Osteoblast (primary cell): Measurements from ENCODE around the gene CTCF. TPM values are rescaled to one million over a fixed set of nuclear protein-coding genes. Genes with fewer than 3 reads are reported as not detected.

Source experiments
- DNase-seq: peaks from one replicate; pipeline ENCODE4 v3.0.0; 2011; ENCODE audit warnings: low spot score, mixed read lengths; ENCODE audit not compliant: insufficient read length; ENCODE audit errors: missing footprints
- H2AFZ ChIP-seq: 2 replicates; pipeline ENCODE4 v1.6.0; 2011; ENCODE audit warnings: mild to moderate bottlenecking, low read length
- H3K27ac ChIP-seq: 2 replicates; pipeline ENCODE4 v1.5.1; 2011; ENCODE audit warnings: mild to moderate bottlenecking, low read depth, low read length, moderate library complexity
- H3K27me3 ChIP-seq: 2 replicates; pipeline ENCODE4 v1.6.0; 2012; ENCODE audit warnings: mild to moderate bottlenecking, control low read depth, inconsistent platforms, low read length, moderate library complexity; ENCODE audit not compliant: insufficient read depth
- H3K36me3 ChIP-seq: 2 replicates; pipeline ENCODE4 v1.5.1; 2011; ENCODE audit warnings: mild to moderate bottlenecking, low read length, control low read depth, moderate library complexity; ENCODE audit not compliant: insufficient read depth
- H3K4me1 ChIP-seq: 2 replicates; pipeline ENCODE4 v1.5.1; 2011; ENCODE audit warnings: mild to moderate bottlenecking, low read length, control low read depth, moderate library complexity; ENCODE audit not compliant: insufficient read depth
- H3K4me2 ChIP-seq: 2 replicates; pipeline ENCODE4 v1.6.0; 2011; ENCODE audit warnings: mild to moderate bottlenecking, low read length; ENCODE audit not compliant: insufficient read depth
- H3K4me3 ChIP-seq: fragments of 200-600 bp; sonication (generic); 3 replicates; pipeline ENCODE4 v1.5.1; 2012; ENCODE audit warnings: mild to moderate bottlenecking, low read length, inconsistent platforms; ENCODE audit not compliant: insufficient read depth
- H3K79me2 ChIP-seq: 2 replicates; pipeline ENCODE4 v1.6.0; 2012; ENCODE audit warnings: mild to moderate bottlenecking, low read length, control low read depth, inconsistent platforms; ENCODE audit not compliant: insufficient read depth
- H3K9me3 ChIP-seq: 2 replicates; pipeline ENCODE4 v1.5.1; 2011; ENCODE audit warnings: low read depth, low read length, control low read depth
- H4K20me1 ChIP-seq: 2 replicates; pipeline ENCODE4 v1.6.0; 2012; ENCODE audit warnings: mild to moderate bottlenecking, low read length, control low read depth; ENCODE audit not compliant: insufficient read depth
- total RNA-seq: library from RNA; depleted of rRNA; stranded (reverse); fragments of >200 nt; gene quantifications from 2 replicates; pipeline ENCODE4 v1.2.3, GENCODE V29; 2012
- TF ChIP-seq, protein P1 (sequence below): IDR thresholded peaks from 2 replicates; pipeline ENCODE4 v1.5.1; 2011; ENCODE audit warnings: mild to moderate bottlenecking, low read depth, low read length, moderate library complexity; ENCODE audit errors: extremely low read depth

Gene CTCF
- total RNA-seq, 1 donor, result 29.3 TPM

DNA sequence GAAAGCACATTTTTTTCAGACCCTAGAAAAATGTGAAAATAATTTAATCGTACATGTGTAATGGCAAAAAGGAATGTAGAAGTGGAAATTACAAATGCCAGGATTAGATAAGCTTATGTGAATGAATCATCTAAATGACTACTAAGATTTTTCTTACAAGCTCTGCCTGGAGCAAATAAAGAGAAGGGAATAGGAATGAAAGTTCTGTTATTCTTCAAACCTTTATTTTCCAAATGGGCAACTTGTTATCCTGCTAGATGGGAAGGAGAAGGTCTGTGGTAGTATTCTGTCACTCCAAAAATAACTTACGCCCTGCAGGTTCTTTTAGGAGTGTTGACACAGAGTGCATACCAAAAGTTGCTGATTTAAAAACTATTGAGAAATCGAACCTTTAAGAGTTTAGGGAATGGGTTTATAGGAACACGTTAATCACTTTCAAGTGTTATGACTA is 9.7 kb downstream of the CTCF start:
- Histone ChIP-seq H3K27me3 (no peaks in the 10 kb centered on the region), H3K4me1 (peaks cover 13% of the 10 kb centered on the region), H3K79me2 (peaks cover 76% of the 10 kb centered on the region), H3K36me3 (peaks cover 10% of the 10 kb centered on the region), H4K20me1 (peaks cover 10% of the 10 kb centered on the region), H3K27ac (peak overlapping the region; percentile 70), H2AFZ (no peak overlapping the region), H3K4me2 (peak overlapping the region; percentile 45), H3K4me3 (no peak overlapping the region), H3K9me3 (no peaks in the 10 kb centered on the region)
- peak; percentile 93 for DNase-seq
- TF ChIP-seq, protein P1, sequence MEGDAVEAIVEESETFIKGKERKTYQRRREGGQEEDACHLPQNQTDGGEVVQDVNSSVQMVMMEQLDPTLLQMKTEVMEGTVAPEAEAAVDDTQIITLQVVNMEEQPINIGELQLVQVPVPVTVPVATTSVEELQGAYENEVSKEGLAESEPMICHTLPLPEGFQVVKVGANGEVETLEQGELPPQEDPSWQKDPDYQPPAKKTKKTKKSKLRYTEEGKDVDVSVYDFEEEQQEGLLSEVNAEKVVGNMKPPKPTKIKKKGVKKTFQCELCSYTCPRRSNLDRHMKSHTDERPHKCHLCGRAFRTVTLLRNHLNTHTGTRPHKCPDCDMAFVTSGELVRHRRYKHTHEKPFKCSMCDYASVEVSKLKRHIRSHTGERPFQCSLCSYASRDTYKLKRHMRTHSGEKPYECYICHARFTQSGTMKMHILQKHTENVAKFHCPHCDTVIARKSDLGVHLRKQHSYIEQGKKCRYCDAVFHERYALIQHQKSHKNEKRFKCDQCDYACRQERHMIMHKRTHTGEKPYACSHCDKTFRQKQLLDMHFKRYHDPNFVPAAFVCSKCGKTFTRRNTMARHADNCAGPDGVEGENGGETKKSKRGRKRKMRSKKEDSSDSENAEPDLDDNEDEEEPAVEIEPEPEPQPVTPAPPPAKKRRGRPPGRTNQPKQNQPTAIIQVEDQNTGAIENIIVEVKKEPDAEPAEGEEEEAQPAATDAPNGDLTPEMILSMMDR, result no peak

DNA sequence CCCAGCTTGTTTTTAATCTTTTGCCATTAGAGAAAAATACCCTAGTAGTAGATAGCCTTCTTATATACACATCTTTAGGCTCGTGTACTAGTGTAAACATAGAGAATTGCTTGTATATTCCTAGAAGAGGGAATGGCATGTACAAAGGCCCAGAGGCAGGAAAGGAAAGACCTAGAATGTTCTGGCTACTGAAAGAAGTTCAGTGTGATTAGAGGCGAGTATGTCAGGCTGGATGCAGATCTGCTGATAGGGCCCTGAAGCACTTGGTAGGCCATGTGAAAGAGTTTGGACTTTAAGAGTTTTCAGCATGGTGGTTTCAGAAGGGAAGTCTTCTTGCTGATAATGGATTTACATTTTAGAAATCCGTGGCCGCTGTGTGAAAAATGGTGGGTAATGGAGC is 17.4 kb downstream of the CTCF start:
- no peak overlapping the region for H3K4me2 ChIP-seq
- H3K4me3 ChIP-seq, result no peak overlapping the region
- peak; percentile 6 for DNase-seq
- H4K20me1 ChIP-seq, result peaks cover 13% of the 10 kb centered on the region
- H3K9me3 ChIP-seq, result no peaks in the 10 kb centered on the region
- no peak overlapping the region for H3K27ac ChIP-seq
- peaks cover 5% of the 10 kb centered on the region for H3K36me3 ChIP-seq
- H3K79me2 ChIP-seq, result peaks cover 68% of the 10 kb centered on the region
- no peaks in the 10 kb centered on the region for H3K4me1 ChIP-seq
- no peaks in the 10 kb centered on the region for H3K27me3 ChIP-seq
- no peak overlapping the region for H2AFZ ChIP-seq
- TF ChIP-seq, protein P1, result no peak

DNA sequence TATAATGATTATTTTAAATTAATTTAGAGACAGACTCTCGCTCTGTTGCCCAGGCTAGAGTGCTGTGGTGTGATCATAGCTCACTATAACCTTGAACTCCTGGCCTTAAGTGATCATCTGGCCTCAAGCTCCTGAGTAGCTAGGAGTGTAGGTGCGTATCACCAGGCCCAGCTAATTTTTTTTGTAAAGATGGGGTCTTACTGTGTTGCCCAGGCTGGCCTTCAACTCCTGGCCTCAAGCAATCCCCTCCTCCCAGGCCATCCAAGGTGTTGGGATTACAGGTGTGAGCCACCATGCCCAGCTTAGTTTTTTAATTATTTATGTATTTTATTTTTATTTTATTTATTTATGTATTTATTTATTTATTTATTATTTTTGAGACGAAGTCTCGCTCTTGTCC is 17.9 kb downstream of the CTCF start:
- Histone ChIP-seq H2AFZ (no peak overlapping the region), H4K20me1 (peaks cover 11% of the 10 kb centered on the region), H3K27me3 (no peaks in the 10 kb centered on the region), H3K4me3 (no peak overlapping the region), H3K27ac (no peak overlapping the region), H3K79me2 (peaks cover 68% of the 10 kb centered on the region), H3K9me3 (no peaks in the 10 kb centered on the region), H3K4me1 (no peaks in the 10 kb centered on the region), H3K4me2 (no peak overlapping the region), H3K36me3 (no peaks in the 10 kb centered on the region)
- TF ChIP-seq, protein P1, result no peak
- DNase-seq, result no peak

DNA sequence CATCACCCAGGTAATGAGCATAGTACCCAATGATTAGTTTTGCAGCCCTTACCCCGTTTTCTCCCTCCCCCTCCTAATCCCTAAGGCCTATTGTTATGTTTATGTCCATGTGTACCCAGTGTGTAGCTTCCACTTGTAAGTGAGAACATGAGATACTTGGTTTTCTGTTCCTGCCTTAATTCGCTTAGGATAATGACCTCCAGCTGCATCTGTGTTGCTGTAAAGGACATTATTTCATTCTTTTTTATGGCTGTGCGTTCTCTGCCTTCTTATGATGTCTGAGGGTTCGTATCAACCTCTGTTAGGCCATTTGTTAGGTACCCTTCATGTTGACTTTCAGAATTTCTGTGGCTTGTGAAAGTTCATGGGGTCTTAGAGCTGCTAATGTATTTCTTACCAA is 31.0 kb downstream of the CTCF start:
- peaks cover 76% of the 10 kb centered on the region for H3K79me2 ChIP-seq
- peaks cover 5% of the 10 kb centered on the region for H4K20me1 ChIP-seq
- no peaks in the 10 kb centered on the region for H3K9me3 ChIP-seq

More for the DNA sequence above, 31.0 kb downstream of the CTCF start:
- TF ChIP-seq, protein P1, result no peak
- Histone ChIP-seq H2AFZ (no peak overlapping the region), H3K36me3 (no peaks in the 10 kb centered on the region), H3K27ac (no peak overlapping the region), H3K4me3 (no peak overlapping the region), H3K4me1 (peaks cover 9% of the 10 kb centered on the region), H3K4me2 (no peak overlapping the region), H3K27me3 (no peaks in the 10 kb centered on the region)
- DNase-seq, result no peak
